AG08396 (cell line): ENCODE results near the gene PATE2.

Experiments used
- DNase-seq: peaks from one replicate; pipeline ENCODE4 v3.0.0; 2012; ENCODE audit warnings: low spot score, mixed read lengths

The PATE2 gene

DNA sequence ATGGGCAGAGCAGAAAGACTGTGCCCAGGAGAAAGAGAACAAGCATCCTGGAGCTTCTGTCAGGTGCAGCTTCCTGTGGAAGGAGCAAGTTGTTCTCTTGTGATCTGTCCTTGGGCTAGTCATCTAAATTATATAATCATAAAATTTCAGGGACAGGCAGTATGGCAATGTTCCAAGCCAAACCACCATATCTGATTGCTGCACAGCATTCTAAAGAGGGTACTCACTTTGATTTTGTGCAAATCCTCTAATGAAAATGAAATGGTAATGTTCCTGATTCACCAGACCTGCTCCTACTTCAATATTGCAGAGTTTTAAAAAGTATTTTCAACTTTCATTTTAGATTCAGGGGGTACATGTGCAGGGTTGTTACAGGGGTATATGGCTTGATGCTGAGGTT is at the start of gene PATE2:
Gene PATE2, minus strand, starts transcription at position 101 of the 400 bp plus-strand sequence. Its CDS starts 55 bp downstream, at position 46.
- DNase-seq: no peak

DNA sequence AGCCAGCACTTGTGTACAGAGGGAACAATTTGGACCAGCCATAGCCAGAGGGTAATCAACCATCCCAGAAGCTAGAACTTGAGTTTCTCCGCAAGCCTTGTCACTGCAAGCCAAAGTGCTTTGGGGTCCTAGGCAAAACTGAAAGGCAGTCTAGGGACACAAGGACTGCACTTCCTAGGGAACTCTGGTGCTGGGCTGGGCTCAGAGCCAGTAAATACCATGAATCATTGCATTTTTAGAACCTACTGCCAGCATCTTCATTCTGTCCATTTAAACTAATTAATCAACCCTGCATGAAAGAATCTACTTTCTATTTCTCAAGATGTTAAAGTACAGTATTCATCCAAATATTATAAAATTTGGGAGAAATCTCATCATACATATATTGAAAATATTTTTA is 29.3 kb upstream of the PATE2 start:
- DNase-seq: no peak

DNA sequence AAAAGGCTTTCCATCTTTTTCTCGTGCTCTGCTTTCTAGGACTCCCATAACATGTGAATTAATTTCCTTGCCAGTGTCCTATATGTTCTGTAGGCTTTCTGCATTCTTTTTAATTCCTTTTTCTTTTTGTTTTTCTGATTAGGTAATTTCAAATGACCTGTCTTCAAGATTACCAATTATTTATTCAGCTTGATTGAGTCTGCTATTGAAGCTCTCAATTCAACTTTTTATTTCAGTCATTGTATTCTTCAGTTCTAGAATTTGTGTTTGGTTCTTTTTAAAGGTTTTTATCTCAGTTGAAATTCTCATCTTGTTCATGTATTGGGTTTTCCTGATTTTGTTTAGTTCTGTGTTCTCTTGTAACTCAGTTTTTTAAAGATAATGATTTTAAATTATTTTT is 23.8 kb upstream of the PATE2 start:
- DNase-seq: no peak

DNA sequence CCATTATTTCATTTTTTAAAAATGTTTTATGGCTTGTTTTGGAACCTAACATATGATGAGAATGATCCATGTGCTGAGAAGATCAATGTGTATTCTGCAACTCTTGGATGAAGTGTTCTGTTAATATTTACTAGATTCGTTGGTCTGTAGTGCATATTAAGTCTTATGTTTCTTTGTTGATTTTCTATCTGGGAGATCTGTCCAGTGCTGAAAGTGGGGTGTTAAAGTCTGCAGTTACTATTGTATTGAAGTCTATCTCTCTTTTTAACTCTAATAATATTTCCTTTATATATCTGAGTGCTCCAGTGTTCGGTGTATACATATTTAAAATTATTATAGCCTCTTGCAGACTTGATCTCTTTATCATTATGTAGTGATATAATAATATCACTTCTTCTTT is 21.2 kb upstream of the PATE2 start:
- DNase-seq: no peak

DNA sequence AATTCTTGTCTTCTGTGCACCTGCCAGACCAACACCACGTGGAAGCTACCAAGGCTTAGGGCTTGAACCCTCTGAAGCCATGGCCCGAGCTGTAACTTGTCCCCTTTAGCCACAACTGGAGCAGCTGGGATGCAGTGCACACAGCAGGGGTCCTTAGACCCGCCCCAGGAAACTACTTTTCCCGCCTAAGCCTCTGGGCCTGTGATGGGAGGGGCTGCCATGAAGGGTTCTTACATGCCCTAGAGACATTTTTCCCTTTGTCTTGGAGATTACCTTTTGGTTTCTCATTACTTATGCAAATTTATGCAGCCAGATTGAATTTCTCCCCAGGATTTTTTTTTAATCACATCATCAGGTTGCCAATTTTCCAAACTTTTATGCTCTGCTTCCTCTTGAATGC is 19.0 kb upstream of the PATE2 start:
- no peak for DNase-seq

DNA sequence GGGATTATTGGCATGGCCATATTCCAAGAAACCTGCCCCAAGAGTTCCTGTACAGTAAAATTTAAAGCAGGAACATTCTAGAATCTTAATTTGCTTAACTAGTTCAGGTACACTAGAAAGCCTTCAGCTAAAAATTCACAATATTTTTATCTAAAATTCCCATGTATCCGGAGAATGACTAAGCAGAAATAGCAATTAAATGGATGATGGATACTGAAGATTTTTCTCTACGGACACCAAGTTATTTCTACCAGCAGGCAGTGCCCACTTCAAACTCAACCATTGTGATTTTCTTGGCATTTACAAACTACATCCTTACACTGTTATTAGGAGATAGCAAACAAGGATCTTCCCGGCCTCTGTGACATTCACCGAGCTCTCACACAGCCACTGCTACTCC is 12.2 kb upstream of the PATE2 start:
- DNase-seq: no peak

DNA sequence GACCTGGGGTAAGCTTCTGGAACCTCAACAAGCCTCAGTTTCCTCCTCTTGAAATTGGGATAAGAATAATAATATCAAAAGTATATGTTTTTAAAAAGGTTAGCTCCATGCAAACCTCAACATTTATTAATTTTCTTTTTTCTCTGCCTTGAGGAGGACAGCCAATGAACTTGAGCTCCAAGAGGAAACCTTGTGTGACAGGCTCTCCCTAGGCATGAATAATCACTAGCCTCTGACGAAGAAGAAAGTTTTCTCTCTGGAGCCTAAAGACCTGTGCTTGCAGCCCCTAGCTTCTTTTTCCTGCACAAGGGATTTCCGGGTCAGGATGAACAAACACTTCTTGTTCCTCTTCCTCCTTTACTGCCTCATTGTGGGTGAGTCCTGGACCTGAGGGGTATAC is 9.2 kb upstream of the PATE2 start, which contains the start of gene PATE3:
Gene PATE3, plus strand, starts transcription at position 301 of the 400 bp plus-strand sequence. Its CDS starts 25 bp downstream, at position 326.
- no peak for DNase-seq

DNA sequence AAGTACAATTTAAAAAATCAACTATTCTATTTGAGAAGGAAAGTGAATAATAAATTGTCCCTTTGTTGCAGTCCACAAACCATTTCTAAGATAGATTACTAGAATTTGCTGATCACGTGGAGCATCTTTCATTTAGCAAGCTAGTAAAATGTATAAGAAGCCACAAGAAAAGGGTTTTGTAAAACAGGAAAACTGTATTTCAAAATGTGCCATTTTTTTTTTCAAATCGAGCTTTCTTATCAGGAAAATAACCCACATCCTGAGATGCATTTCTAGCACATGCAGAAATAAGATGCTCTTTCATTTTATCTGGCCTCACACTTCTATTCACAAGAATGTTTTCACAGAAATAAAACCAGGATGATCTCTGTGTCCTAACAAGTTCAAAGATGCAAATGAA is 6.0 kb upstream of the PATE2 start:
- no peak for DNase-seq

DNA sequence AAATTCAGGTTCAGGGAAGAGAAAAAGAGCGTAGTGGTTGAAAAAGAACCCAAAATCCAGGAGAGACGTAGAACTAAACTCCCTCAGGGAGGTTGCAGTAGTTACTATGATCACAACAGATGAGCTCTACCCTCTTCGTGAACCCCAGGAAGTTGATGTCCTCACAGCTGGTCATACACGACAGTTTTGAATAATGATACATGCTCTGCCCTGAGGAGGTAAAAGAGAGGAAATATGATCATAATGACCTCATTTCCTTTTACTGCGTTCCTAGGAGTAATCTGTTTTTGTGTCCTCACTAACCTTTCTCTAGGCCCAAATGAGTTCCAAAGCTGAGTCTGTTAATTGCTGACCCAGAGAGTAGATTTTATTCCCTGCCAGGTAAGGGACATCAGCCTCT is 1.3 kb downstream of the PATE2 start:
- DNase-seq: no peak

DNA sequence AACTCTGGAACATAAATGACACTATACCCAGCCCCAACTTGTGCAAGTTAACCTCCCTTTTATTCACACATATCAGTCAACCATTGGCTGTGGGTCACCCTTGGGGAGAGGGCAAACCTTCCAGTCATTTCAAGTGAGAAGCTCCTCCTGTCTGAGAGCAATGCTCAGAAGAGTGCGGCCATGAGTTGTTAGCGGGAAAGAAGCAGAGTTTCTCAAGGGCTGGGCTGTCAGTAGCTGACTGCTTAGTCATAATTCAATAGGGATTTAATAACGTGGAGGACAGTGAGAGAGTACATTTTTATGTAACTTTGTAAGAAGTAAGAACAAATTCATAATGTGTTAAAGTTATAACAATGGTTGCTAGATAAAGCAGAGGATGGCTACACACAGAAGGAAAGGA is 5.1 kb downstream of the PATE2 start:
- DNase-seq: no peak

DNA sequence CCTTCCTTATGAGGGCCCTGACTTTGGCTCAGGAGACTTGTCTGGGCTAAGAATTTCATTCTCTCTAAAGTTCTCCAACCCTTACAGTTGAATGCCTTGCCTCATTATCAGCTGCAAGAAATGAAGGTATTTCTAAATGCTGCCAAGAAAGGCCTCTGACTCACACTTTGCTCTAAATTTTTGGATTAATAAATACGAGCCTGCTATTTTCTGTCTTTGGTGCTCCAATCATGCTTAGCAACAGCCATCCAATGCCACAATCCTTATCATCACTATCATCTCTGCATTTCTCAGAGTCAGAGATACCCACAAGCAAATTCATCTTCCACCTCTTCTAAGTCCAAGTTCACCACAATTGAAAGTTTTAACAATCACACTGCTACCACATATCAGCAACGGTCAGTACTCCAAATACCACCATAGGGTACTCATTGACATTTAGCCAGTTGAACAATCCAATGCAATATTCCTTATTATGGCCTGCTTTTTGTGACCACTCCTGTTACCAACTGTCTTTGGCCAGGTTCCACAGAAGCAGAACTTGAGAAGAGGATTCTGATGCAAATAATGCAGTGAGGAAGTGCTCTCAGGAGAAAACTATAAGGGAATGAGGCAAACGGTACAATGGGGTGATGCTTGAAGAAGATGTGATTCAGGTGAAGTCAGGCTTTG is 5.7 kb downstream of the PATE2 start:
- peak; percentile 36 for DNase-seq

DNA sequence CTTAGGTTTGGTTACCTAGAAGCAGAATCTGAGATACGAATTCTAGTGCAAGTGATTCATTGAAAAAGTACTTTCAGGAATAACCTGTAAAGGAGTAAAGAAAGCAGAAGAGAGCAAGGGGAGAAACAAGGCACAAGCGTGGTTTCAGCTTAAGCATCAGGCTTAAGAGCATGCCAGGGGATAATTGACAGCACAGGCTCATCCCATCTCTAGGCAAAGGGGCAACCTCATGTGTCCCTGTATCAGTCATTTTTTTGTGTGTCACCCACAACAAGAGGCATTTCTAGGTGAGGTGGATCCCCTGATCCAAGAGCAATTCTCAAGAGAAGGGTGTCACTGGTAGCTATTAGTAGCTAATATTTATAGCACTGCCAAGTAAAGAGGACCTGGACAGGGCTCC is 8.0 kb downstream of the PATE2 start:
- DNase-seq: no peak

DNA sequence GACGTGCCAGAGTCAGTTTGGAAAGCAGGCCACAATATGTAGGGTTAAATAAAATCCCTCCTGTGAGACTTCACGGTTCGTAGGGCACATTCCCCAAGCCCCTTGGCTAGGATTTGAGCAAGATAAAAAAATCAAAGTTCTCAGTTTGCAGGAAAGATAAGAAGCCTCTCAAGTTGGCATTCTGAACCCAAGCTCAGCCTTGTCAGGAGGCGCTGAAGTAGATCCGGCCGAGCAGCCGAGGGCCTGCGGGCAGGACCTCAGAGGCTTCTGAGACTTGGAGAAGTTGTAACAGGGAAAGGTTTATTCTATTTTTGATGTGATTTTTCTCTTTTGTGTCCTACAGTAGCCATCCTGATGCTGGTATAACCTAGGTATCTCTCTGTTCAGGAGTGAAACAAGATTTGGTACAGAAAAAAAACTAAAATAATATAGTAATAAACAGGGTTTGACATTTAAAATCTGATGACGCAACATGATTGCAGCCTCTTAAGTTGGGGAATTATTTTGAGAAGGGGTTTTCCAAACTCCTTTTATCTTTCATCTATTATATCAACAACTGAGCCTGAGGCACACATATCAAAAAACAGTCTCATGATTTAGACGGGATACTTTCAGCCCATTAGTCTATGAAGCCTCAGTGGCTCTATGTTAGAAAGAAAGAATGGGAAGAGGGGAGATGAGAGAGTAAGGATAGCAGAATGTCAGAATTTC is 10.1 kb downstream of the PATE2 start:
- no peak for DNase-seq

DNA sequence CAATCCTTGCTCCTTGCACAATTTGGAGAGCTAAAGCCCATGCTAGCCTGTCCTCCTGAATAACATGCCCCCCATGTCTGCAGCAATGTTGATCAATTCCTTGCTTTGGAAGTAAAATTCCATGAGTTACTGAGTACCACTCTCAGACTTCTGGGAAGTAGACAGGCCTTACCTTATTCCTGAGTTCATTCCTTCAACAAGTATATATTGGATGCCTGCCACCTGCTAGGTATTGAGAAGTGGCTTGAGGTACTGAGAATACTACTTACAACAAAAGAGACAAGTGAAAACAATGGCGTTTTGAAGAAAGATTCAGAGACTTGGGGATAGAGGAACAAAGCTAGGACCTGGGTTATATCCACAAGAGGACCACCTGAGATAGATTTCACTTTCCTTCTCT is 12.4 kb downstream of the PATE2 start:
- no peak for DNase-seq

DNA sequence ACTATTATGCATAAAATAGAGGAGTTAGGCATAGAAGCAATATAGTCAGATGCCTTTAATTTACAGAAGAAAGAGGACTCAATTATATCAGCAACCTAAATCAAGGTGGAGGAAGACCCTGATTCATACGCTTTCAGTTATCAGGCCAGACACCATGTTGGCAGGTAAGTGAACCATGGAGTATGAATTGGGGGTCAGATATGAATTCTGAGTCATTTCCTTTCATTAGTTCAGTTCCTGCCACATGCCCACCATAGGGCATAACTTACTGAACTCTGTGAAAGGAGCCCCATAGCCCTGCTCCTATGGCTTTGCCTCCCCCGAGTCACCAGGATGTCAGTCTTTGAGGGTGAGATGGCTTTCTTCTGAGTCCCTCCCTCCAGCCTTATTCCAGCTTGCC is 15.1 kb downstream of the PATE2 start:
- DNase-seq: no peak

DNA sequence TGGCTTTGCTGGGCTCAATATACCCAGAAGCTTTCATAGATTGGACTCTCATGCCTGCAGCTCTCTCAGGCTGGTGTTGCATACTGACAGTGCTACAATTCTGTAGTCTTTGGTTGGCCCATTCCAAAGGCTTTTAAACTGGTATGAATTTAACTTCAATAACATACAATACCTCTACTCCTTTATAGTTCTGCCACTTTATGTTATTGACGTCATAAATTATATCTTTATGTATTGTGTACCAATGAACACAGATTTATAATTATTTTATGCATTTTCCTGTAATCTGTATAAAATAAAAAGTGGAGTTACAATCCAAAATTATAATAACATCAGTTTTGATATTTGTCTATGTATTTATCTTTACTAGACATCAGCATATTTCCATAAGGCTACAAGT is 16.2 kb downstream of the PATE2 start:
- no peak for DNase-seq

DNA sequence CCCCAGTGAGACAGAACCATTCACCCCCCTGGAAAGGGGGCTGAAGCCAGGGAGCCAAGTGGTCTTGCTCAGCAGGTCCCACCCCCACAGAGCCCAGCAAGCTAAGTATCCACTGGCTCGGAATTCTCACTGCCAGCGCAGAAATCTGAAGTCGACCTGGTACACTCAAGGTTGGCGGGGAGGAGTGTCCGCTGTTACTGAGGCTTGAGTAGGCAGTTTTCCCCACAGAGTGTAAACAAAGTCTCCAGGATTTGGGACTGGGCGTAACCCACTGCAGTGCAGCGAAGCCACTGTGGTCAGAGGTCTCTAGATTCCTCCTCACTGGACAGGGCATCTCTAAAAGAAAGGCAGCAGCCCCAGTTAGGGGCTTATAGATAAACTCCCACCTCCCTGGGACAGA is 22.6 kb downstream of the PATE2 start:
- DNase-seq: no peak

DNA sequence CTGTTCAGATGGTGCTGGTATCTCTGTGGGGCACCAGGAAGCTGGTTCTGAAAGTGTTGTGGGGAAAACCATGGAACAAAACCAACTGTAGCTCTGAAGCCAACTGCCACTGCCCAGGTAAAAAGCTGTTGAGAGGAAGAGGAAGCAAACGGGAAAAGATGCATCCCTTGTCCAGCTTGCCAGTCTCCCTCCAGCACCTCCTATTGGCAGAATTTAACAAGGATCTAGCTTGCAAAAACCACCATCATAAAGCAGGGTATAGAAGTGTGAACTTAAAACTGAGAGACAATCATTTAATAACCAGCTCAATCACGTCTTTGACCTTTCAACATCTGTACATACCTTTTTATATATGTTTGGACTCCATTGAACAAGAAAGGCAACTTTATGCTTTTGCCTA is 28.0 kb downstream of the PATE2 start:
- DNase-seq: no peak

DNA sequence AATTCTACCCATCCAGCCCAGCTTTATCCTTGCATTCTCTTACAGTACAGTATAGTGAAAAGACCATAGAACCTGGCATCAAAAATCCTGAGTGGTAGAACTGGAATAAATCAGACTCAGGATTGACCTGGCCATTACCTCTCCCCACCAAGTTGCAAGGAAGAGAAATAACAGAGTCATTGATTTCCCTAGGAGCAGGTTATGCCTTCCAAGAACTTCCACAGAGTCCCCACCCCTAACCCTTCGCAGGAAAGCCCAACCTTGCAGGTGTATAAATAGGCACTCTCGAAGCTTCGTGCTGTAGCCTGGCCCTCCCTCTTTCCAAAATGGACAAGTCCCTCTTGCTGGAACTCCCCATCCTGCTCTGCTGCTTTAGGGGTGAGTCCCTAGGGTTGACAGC is 32.6 kb downstream of the PATE2 start, which contains the start of gene PATE1:
Gene PATE1, plus strand, starts transcription at position 301 of the 400 bp plus-strand sequence. Its CDS starts 26 bp downstream, at position 327.
- DNase-seq: no peak

DNA sequence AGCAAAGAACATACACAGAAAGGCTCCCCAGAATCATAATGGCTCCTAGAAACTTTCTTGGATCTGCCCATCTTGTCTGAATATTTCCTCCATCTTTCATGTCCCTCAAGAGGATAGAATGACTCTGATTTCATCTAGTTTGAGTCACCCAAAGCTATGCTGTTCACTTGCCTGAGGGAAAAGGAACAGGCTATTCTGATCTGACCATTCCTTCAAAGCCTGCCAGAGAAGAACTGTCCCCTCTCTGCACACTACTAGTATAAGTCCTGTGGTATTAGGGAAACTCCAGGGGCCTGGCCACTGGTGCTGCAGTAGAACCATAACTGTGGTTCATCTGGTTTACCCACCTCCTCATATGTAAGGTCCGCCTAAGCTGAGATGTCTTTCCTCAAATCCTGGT is 34.9 kb downstream of the PATE2 start:
- no peak for DNase-seq

DNA sequence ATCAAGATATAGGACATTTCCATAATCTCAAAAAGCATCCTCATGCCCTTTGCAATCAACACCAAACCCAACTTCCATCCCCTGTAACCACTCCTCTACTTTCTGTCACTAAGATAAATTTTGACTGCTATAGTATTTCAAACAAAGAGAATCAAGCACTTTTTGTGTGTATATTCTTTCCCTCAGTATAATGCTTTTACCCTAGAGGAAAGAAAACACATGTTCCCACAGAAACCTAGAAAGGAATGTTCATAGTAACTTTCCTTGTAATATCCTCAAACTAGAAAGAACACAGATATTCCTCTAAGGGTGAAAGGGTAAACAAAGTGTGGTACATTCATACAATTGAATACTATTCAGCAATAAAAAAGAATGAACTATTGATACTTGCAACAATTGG is 38.0 kb downstream of the PATE2 start:
- DNase-seq: no peak

DNA sequence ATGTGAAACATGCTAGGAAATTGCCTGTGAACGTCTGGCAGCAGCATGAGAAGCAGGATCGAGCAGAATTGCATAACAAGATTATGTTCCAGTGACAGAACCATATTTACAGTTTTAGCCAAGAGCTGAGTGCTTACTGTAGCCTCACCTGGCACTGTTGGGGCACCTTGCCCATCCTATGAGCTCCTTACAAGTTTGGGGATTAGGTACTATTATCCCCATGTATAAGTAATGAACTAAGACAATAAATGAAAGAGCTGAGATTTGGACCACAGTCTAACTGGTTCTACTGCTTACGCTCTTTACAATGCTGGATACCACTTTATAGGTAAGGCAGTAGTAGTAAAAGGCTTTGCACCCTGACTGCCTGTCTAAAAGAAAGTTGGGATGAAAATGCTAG is 49.7 kb downstream of the PATE2 start:
- no peak for DNase-seq
